ENCODE data around the gene E2F7.

E2F7 gene

GRCh38 chr12:77045183-77045582, 20.2 kb downstream of the E2F7 start:
- TF ChIP-seq ZNF521 (tag by site-specific recombination; IDR thresholded peaks at IDR 0.05) (no peak), ZFP69B (tag by site-specific recombination; IDR thresholded peaks at IDR 0.05) (no peak), ZBTB20 (tag by site-specific recombination; IDR thresholded peaks at IDR 0.05) (no peak), ZNF654 (tag by site-specific recombination; IDR thresholded peaks at IDR 0.05; ENCODE audit: low read depth) (no peak), HOXA7 (CRISPR knock-in tag; IDR thresholded peaks at IDR 0.05; ENCODE audit: borderline replicate concordance) (no peak), ZNF214 (tag by site-specific recombination; IDR thresholded peaks at IDR 0.05; ENCODE audit: borderline replicate concordance) (no peak), ZNF776 (tag by site-specific recombination; IDR thresholded peaks at IDR 0.05; ENCODE audit: borderline replicate concordance) (no peak), ZNF175 (tag by site-specific recombination; IDR thresholded peaks at IDR 0.05) (no peak), ZNF37A (tag by site-specific recombination; IDR thresholded peaks at IDR 0.05) (no peak), PRDM1 (tag by site-specific recombination; IDR thresholded peaks at IDR 0.05) (no peak), ZNF747 (tag by site-specific recombination; IDR thresholded peaks at IDR 0.05) (no peak), ZBTB1 (tag by site-specific recombination; IDR thresholded peaks at IDR 0.05) (no peak)
- TF ChIP-seq, protein P1, sequence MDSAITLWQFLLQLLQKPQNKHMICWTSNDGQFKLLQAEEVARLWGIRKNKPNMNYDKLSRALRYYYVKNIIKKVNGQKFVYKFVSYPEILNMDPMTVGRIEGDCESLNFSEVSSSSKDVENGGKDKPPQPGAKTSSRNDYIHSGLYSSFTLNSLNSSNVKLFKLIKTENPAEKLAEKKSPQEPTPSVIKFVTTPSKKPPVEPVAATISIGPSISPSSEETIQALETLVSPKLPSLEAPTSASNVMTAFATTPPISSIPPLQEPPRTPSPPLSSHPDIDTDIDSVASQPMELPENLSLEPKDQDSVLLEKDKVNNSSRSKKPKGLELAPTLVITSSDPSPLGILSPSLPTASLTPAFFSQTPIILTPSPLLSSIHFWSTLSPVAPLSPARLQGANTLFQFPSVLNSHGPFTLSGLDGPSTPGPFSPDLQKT (IDR thresholded peaks at IDR 0.05; ENCODE audit: borderline replicate concordance, low read depth, low read length) = no peak
- TF ChIP-seq, protein P2, sequence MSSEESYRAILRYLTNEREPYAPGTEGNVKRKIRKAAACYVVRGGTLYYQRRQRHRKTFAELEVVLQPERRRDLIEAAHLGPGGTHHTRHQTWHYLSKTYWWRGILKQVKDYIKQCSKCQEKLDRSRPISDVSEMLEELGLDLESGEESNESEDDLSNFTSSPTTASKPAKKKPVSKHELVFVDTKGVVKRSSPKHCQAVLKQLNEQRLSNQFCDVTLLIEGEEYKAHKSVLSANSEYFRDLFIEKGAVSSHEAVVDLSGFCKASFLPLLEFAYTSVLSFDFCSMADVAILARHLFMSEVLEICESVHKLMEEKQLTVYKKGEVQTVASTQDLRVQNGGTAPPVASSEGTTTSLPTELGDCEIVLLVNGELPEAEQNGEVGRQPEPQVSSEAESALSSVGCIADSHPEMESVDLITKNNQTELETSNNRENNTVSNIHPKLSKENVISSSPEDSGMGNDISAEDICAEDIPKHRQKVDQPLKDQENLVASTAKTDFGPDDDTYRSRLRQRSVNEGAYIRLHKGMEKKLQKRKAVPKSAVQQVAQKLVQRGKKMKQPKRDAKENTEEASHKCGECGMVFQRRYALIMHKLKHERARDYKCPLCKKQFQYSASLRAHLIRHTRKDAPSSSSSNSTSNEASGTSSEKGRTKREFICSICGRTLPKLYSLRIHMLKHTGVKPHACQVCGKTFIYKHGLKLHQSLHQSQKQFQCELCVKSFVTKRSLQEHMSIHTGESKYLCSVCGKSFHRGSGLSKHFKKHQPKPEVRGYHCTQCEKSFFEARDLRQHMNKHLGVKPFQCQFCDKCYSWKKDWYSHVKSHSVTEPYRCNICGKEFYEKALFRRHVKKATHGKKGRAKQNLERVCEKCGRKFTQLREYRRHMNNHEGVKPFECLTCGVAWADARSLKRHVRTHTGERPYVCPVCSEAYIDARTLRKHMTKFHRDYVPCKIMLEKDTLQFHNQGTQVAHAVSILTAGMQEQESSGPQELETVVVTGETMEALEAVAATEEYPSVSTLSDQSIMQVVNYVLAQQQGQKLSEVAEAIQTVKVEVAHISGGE (tag by site-specific recombination; conservative IDR thresholded peaks at IDR 0.05; ENCODE audit: low read depth) = no peak
- TF ChIP-seq, protein P3, sequence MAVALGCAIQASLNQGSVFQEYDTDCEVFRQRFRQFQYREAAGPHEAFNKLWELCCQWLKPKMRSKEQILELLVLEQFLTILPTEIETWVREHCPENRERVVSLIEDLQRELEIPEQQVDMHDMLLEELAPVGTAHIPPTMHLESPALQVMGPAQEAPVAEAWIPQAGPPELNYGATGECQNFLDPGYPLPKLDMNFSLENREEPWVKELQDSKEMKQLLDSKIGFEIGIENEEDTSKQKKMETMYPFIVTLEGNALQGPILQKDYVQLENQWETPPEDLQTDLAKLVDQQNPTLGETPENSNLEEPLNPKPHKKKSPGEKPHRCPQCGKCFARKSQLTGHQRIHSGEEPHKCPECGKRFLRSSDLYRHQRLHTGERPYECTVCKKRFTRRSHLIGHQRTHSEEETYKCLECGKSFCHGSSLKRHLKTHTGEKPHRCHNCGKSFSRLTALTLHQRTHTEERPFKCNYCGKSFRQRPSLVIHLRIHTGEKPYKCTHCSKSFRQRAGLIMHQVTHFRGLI (tag by site-specific recombination; IDR thresholded peaks at IDR 0.05) = no peak
- H3K36me3 ChIP-seq (ENCODE audit: control insufficient read depth in 2 of 2, insufficient read depth in 1 of 2, low read length in 2 of 2) = peaks cover 57 to 92% of the 10 kb centered on the region in 2 experiments
- no peaks in the 10 kb centered on the region for H3K4me1 ChIP-seq (ENCODE audit: control insufficient read depth, insufficient read depth, low read length)
- no peak overlapping the region for H3K27ac ChIP-seq (ENCODE audit: extremely low read depth, low read depth, low read length)
- H3K4me3 ChIP-seq (ENCODE audit: low read depth, low read length) = no peak overlapping the region
- ChIA-PET CTCF (no interaction called here), POLR2A (no interaction called here)
- H3K9me3 ChIP-seq (ENCODE audit: control insufficient read depth, insufficient read depth, low read depth, low read length) = no peaks in the 10 kb centered on the region

DNA sequence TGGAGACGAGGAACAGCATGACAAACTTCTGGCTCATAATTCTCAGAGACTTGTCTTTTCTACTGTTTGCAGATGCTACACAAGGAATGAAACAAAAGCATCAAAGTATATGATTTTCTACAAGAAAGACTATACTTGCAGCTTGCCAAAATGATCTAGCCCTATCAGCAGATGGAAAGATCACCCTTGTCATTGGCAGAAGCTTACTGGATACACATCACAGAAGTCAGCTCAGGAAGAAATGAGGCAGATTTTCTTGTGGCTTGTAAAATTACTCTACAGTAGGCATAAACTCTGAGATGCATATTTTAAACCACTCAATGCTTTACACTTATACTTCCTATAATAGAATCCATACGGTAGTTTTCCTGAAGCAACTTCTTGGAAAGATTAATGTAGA, 20.6 kb downstream of the E2F7 start:
- Histone ChIP-seq H3K4me1 (ENCODE audit: control insufficient read depth, insufficient read depth, low read length) (no peaks in the 10 kb centered on the region), H3K36me3 (ENCODE audit: control insufficient read depth in 2 of 2, insufficient read depth in 1 of 2, low read length in 2 of 2) (peaks cover 62 to 96% of the 10 kb centered on the region in 2 experiments), H3K27ac (ENCODE audit: extremely low read depth, low read depth, low read length) (no peak overlapping the region), H3K9me3 (ENCODE audit: control insufficient read depth, insufficient read depth, low read depth, low read length) (no peaks in the 10 kb centered on the region), H3K4me3 (ENCODE audit: low read depth, low read length) (no peak overlapping the region)
- ChIA-PET POLR2A (no interaction called here), CTCF (no interaction called here)
- TF ChIP-seq GFI1B (tag by site-specific recombination; IDR thresholded peaks at IDR 0.05) (no peak), ZNF560 (tag by site-specific recombination; IDR thresholded peaks at IDR 0.05; ENCODE audit: borderline replicate concordance) (no peak), ZNF335 (tag by site-specific recombination; conservative IDR thresholded peaks at IDR 0.05) (no peak), ZNF629 (tag by site-specific recombination; IDR thresholded peaks at IDR 0.05) (no peak), TCF7L2 (IDR thresholded peaks at IDR 0.05; ENCODE audit: borderline replicate concordance, low read depth, low read length) (no peak), ZNF221 (tag by site-specific recombination; IDR thresholded peaks at IDR 0.05; ENCODE audit: borderline replicate concordance) (no peak), ZNF777 (tag by site-specific recombination; IDR thresholded peaks at IDR 0.05; ENCODE audit: borderline replicate concordance) (no peak), ZNF426 (tag by site-specific recombination; IDR thresholded peaks at IDR 0.05) (no peak), HOXD13 (CRISPR knock-in tag; IDR thresholded peaks at IDR 0.05; ENCODE audit: borderline replicate concordance) (no peak), ZNF747 (tag by site-specific recombination; IDR thresholded peaks at IDR 0.05) (no peak), ZBTB17 (tag by site-specific recombination; IDR thresholded peaks at IDR 0.05) (no peak), ZNF23 (tag by site-specific recombination; IDR thresholded peaks at IDR 0.05; ENCODE audit: borderline replicate concordance) (no peak), ZNF510 (tag by site-specific recombination; IDR thresholded peaks at IDR 0.05; ENCODE audit: insufficient replicate concordance) (no peak), ZNF10 (tag by site-specific recombination; IDR thresholded peaks at IDR 0.05) (no peak)
- TF ChIP-seq, protein P4, sequence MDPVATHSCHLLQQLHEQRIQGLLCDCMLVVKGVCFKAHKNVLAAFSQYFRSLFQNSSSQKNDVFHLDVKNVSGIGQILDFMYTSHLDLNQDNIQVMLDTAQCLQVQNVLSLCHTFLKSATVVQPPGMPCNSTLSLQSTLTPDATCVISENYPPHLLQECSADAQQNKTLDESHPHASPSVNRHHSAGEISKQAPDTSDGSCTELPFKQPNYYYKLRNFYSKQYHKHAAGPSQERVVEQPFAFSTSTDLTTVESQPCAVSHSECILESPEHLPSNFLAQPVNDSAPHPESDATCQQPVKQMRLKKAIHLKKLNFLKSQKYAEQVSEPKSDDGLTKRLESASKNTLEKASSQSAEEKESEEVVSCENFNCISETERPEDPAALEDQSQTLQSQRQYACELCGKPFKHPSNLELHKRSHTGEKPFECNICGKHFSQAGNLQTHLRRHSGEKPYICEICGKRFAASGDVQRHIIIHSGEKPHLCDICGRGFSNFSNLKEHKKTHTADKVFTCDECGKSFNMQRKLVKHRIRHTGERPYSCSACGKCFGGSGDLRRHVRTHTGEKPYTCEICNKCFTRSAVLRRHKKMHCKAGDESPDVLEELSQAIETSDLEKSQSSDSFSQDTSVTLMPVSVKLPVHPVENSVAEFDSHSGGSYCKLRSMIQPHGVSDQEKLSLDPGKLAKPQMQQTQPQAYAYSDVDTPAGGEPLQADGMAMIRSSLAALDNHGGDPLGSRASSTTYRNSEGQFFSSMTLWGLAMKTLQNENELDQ (tag by site-specific recombination; IDR thresholded peaks at IDR 0.05; ENCODE audit: low read depth) = no peak
